ENCODE results near the gene MDGA2.

The MDGA2 gene

GRCh38 chr14:47471075-47471474, 204.3 kb downstream of the MDGA2 start:
- DNase-seq: no peak

- no peak for DNase-seq
Observed at GRCh38 chr14:47466916-47467315, 208.5 kb downstream of the MDGA2 start.

- DNase-seq: no peak
Observed at GRCh38 chr14:47454025-47454424, 221.4 kb downstream of the MDGA2 start.

DNA sequence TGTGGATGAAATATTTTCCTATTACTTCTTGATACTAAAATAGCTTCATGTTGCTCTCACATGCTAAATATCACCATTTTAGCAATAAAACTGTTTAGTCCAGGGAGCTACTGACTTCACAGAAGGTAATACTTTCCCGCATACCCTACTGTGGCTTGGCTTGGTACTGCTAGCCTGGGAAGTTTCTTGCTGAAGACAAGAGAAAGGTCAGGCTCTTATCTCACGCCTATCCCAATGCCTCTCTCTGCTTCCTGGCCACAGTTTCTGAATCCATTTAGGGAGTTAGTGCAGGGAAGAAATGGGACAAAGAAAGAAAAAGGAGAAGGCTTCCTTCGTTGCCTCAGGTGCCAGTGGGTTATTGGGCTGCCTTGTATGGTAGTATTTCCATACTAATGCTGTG, 228.3 kb downstream of the MDGA2 start:
- no peak for DNase-seq

DNA sequence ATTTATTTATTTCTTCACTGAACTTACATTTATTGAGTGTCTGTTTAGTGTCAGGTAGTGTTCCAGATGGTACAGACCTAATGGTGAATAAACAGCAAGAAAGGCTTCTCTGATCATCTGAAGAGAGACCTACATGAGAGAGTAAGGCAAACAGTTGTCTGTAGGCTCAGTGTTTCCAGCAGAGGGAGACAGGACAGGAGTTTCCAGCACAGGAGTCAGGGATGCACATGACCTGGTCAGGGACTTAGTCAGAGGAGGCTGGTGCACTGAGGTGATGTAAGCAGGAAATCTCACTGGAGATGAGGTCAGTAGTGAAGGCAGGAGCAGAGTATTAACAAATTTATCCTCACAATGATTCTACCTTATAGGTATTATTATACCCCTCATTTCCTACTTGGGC, 233.2 kb downstream of the MDGA2 start:
- DNase-seq: no peak

DNA sequence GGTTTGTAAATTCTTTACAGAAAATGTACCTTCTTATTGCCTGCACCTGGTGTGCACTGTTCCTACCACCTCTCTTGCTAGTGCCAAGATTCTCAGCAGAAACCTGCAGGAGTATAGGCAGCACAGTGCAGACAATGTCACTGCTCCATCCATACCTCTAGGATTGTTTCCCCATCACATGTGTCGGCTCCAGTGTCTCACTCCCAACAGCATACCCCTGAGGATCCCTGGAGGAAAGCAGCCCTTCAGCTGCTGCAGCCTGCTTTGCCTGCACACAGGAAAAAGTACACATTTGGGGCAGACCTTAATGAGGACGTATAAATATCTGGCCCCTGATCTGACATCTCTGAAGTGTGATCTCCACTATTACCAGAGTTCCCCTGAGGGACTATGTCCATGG, 235.5 kb downstream of the MDGA2 start:
- DNase-seq: no peak

GRCh38 chr14:47438650-47439140, 236.7 kb downstream of the MDGA2 start:
- no peak for DNase-seq

GRCh38 chr14:47435331-47435965, 240.0 kb downstream of the MDGA2 start:
- DNase-seq: no peak

DNA sequence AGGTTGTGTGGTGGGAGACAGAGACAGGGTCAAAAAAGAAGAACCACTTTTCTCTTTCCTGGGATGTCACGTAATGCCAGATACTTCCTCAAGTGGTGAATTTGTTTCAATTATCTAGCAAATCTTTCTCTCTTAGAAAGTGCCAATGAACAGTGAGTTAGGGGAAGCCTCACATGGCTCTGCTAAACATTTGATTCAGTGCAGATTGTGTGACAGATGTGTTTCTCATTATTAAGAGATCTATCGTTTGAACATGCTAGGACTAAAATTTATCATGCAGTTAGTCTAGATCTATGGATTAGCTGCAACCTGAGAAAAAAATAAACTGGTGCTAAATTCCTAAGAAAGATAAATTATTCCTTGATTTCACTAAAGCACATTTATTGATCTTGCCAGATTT, 247.8 kb downstream of the MDGA2 start:
- DNase-seq: no peak

- no peak for DNase-seq
Observed at GRCh38 chr14:47425302-47425701, 250.1 kb downstream of the MDGA2 start.

DNA sequence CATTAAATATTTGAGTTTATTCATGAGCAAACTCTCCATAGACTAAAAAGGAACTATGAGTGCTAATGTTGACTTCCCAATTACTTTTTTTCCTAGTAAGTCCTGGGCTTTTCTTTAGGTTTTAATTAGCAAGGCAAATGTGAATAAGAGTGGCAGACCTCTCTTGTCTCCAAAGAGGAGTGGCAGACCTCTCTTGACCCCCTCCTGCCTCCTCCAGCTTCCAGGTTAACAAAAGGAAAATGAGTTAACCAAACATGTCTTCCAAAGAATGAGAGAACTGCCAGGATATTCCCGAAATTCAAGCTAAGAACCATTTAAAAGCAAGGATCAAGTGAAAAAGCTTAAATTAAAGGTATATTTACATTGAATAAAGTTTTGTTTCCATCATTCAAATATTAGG, 253.2 kb downstream of the MDGA2 start:
- no peak for DNase-seq

GRCh38 chr14:47411523-47411922, 263.9 kb downstream of the MDGA2 start:
- no peak for DNase-seq

- no peak for DNase-seq
Observed at GRCh38 chr14:47392326-47392725, 283.1 kb downstream of the MDGA2 start.

- no peak for DNase-seq
Observed at GRCh38 chr14:47390831-47391504, 284.4 kb downstream of the MDGA2 start.

DNA sequence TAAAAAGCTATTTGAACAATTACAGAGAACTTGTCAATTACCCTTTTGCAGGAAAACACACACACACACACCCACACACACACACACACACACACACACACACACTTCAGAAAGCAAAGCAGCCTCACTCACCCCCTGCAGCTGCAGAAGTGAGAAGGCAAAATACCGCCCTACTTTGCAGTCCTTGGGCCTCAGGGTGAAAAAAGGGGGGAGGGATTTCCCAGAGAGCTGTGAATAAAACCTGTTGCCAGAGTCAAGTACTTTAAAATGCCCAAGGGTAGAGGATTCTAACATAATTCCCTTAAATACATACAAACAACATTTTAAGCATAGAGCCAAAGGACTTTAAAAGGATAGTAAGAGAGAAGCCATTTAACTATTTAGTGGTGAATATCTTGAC, 285.9 kb downstream of the MDGA2 start:
- no peak for DNase-seq

DNA sequence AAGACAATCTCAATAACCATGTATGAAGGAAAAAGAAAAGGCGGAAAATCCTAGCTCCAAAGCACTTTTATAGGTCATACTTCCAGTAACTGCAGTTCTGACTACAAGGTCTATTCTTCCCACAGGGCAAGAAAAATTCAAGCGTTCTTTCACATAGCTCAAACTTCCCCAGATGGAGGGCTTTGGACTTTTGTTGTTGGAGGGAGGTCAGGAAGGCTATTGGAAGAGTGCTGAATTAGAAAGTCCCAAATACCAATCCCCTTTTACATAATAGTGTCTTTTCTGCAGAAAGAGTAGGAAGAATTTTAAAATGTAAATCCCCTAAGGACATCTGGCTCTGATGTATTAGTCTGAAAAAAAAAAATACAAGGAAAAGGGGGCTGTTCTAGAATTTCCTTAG, 309.4 kb downstream of the MDGA2 start:
- DNase-seq: no peak

GRCh38 chr14:47365233-47365632, 310.2 kb downstream of the MDGA2 start:
- no peak for DNase-seq

- DNase-seq: no peak
Observed at GRCh38 chr14:47353186-47353585, 322.2 kb downstream of the MDGA2 start.

DNA sequence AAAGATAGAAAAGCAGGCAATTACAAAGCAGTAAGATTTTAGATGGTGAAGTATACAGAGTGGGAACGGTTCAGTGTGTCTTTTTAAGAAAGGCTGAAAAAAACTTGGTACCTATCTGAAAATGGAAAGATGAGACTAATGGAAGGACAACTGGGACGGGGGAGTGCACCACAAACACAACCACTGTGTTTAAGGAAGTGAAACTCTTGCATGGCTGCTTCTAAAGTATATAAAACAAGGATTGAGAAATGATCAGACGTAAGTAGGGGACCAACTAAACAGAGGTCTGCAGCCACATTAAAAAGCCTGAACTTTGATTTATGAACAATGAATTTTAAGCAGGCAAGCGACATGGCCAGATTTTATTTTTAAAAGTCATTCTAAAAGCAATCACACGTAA, 328.6 kb downstream of the MDGA2 start:
- no peak for DNase-seq

- DNase-seq: no peak
Observed at GRCh38 chr14:47345016-47345415, 330.4 kb downstream of the MDGA2 start.

DNA sequence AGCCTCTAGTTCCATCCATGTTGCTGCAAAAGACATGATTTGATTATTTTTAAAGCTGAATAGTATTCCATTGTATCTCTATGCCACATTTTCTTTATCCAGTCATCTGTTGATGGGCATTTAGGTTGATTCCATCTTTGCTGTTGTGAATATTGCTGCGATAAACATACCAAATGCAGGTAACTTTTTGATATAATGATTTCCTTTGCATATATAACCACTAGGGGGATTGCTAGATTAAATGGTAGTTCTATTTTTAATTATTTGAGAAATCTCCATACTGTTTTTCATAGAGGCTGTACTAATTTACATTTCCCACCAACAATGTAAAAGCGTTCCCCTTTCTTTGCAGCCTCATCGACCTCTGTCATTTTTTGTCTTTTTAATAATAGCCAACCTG, 342.5 kb downstream of the MDGA2 start:
- no peak for DNase-seq

GRCh38 chr14:47332106-47332505, 343.3 kb downstream of the MDGA2 start:
- no peak for DNase-seq

DNA sequence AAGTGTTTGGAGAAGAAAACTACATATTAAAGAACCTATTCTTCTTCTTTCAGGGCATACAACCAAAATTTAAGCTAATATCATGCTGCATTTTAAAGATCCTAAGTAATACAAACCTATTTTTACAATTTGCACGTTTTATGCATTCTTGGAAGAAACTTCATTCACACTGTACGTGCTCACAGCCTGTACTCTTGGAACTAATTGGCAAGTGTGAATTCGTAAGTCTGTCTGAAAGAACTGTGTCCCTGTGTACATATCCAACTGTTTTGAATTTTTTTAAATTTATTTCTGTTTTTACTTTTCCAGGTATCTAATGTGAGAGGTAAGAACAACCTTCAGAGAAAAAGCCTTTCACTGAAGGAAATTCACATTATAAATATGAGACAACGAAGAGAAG, 347.0 kb downstream of the MDGA2 start:
- no peak for DNase-seq

DNA sequence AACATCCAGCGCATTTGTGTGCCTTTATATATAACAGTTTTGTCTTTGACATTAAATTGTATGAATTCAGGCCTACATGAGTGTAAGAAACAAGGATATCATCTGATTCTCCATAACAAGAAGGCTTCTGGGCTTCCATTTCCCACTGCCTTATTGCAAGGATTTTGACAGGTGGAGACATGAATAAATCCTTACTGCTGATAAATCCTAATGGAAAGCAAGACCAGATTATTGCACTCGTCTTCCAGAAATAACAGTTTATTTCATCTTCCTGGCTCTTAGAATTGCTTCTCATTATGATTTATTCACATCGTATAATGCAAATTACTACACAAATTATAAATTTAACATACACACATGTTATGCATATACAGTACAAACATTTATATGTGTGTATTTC, 348.1 kb downstream of the MDGA2 start:
- DNase-seq: no peak

DNA sequence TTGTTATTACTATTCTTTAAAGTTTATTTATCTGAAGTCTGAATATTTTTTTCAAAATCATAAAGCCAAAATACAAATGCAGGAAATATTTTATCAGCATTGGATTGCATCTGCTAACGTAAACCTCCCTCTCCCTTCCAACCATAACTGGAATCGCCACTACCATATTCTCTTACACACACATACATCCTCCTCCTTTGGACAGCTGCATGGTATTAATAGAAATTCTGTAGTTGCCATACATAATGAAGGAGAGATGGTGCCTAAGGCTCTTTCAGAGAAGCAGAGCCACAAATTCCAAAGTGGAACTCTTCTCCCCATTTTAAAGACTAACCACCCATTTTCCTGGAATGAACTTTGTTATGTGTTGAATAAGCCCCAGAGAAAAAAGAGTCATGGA, 352.7 kb downstream of the MDGA2 start:
- DNase-seq: no peak
